GM18519 (cell line): ENCODE results near the gene IFNA14.
"Not testable (repeated sequence)": the region's sequence is repeated elsewhere in the genome, so short reads cannot be mapped to it uniquely, and the experiment has no call there.

Experiments
- ATAC-seq: cut with Tn5 transposase; IDR thresholded peaks from one replicate; pipeline ENCODE4 v1.9.1; 2021; ENCODE audit warnings: mild to moderate bottlenecking, moderate library complexity; ENCODE audit not compliant: unreplicated experiment, low FRiP score

The IFNA14 gene

DNA sequence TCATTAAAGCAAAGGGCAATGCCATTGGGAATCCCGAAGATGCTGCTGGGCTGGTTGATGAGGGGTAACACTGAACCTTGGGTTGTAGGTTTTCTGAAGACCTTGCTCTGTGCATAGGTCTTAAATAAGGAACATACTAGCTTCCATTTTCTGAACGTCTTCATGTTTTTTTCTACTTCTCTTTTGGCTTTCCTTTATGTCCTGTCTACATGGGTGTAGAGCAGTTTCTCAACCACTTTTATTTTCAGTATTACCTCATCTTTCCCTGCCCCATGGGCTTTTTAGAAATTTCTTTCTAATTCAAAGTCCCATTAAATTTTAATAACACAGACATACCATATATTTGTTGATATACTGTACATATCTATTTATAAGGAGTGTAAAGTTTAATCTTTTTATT lies at the start of gene IFNA14:
TSS of gene IFNA14 (minus strand) at position 95 of the 400 bp plus-strand sequence. CDS start at position 25, 70 bp downstream.
- no peak for ATAC-seq

GRCh38 chr9:21287280-21287679 lies 47.5 kb upstream of the IFNA14 start:
- no peak for ATAC-seq

- no peak for ATAC-seq
Measured at GRCh38 chr9:21286659-21287058, 46.9 kb upstream of the IFNA14 start.

GRCh38 chr9:21286099-21286498 lies 46.3 kb upstream of the IFNA14 start:
- no peak for ATAC-seq

DNA sequence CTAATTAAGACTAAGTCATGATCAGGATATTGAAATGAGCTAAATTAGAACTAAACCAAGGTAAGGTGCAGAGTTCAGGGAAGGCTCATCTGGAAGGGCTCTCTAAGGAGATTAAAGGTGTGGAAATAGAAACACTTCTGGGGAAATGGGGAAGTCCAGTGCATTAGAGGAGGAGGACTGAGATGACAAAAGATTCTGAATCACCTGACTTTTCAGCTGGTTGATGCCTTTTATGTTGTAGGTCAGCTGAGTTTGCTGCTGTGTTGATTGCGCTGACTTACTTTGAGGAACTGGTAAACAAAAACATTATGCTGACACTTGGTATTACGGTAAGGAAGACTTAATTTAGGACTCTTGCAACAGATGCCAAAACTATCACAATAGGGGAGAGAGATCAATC lies 41.5 kb upstream of the IFNA14 start:
- ATAC-seq, result no peak

- no peak for ATAC-seq
Measured at GRCh38 chr9:21268347-21268657, 28.5 kb upstream of the IFNA14 start.

GRCh38 chr9:21267485-21268346 lies 27.9 kb upstream of the IFNA14 start:
- ATAC-seq, result peak; percentile 61

DNA sequence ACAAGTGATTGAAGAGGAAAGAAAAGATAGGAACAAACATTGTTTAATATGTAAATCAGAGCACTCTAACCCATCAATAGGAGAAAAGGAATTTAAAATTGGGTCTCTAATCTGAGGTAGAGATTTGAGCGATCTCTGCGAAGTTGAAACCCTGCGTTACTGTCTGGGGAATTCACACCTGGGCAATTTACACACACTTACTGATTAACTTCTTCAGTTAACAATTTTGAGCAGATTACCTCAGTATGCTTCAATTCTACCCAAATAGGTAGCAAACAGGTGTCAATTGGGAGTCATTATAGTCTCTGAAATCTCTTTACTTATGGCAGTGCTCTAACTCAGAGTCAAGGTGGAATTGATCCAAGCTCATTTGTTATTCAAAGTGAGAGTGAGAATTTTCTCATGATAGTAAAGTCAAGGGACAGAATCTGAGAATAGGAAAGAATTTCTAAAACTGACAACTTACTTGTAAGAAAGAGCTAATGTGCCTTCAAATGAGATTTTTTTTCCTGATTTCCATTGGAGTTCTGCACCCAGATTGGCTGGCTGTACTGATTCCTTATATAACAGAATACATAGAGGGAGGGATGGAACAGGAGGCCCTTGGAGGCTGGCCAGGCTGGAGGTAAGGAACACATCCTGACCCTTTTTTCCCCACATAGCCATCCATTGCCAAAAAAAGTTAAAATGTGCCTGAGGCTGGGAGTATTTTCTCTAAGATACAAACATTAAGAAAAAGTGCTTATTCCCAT lies 27.1 kb upstream of the IFNA14 start:
- no peak for ATAC-seq

DNA sequence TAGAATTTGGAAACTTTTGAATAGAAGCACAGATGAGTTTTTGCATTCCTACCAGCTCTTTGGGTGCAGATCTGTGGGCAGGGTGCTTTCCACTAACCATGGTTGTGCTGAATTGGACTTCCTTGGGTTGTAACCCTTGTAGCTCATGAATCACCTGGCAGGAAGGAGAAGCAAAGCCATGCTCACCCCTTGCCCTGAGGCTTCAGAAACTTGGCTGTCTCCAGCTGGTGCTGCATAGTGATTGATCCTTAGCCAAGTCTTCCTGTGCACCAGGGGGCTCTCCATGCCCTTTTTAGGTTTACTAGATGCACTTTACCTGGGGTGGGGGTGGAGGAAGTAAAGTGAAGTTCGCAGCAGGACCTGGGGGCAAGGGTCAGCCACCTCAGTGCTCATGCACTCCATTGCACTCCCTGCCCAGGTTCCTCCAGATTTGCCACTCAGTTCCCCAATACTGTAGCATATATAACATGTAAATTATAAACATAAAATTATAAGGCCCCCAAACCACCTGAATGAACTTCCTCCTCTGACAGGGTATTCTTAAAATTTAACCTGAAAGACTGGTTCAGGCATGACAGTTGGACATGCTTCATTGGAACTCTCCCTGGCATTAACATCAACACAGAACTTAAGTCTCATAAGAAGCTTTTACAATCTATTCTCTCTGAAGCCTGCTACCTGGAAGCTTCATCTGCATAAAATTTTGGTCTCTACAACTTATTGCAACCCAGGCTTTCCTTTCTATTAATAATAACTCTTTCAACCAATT lies 25.8 kb upstream of the IFNA14 start:
- no peak for ATAC-seq

DNA sequence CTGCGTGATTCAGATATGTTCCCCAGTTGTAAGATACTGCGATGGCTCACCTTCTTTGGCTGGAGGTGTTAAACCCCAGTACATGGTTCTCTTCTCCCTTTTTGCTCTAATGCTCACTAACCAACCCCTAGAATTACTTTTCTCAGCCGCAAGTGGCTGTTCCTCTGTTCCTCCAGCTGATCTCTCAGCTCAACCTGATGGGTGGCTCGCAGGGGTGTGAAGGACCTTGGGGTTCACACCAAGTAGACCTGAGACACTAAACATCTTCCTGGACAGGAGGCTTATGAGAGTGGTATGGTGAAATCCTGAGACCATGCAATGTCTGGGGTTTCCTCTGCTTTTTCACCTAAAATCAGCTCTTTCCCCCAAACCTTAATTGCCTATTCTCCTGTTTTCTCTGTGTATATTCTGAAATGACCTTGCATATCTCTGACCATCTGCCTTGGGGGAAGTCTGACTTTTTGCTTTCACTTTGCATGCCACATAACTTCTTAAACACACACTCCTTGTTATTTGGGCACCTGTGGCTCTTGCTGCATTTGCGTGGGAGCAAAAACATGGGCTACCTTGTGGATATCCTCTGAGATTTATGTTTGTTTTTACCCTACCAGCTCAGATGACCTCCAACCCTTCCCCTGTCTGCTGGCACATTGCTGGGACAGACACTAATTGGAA lies 15.9 kb upstream of the IFNA14 start:
- no peak for ATAC-seq

DNA sequence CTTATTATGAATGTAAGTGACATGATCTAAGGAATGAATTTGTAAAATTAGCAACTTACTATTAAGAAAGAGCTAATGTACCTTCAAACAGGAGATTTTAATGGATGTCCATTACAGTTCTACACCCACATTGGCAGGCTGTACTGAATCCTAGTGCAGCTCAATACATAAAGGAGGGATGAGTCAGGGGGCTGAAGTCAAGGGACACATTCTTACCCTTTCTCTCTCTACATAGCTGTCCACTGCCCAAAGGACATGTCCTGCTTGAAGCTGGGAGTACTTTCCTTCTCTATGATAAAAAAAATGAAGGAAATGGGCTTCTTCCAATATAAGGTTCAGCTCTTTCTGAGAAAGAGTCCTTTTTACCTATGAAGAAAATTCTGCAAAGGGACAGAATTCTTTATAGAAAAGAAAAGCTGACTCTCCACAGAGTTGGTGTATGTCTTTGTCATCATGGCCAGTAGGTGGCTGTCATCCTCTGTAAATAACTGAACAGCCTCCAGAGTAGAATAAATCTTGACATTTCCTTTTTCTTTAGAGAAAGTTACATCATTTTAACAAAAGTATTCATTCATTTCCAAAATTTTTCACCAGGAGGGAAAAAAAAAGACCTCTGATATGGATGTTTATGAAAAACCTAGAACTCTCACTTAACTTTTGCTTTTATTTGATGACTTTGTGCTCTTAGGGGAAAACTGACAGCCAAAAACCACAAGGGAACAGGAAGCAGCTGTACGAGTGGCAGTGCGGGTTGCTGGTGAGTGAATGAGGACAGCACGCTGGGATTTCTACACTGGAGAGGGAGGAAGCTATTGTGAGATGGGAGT lies 13.1 kb upstream of the IFNA14 start:
- ATAC-seq, result peak; percentile 73

DNA sequence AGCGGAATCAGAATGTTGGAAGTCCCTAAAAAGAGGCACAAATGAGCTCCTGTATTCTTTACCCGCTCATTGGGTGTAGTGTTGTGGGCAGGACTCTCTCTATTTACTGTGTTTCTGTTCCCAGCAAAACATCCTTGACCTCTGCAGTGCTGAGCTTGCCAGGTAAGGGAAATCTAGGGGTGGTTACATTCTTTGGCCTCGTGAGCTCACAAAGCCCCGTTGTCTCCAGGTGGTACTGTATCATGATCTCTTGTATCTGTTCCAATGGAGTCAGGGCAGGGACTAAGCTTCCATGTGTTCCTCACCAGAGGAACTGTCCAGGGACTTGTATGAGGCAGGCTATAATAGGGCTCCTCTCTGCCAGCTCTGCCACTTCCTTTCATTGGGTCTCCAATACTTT lies 11.8 kb upstream of the IFNA14 start:
- no peak for ATAC-seq

- no peak for ATAC-seq
Measured at GRCh38 chr9:21251190-21251589, 11.4 kb upstream of the IFNA14 start.

- ATAC-seq, result no peak
Measured at GRCh38 chr9:21244836-21245235, 5.0 kb upstream of the IFNA14 start.

DNA sequence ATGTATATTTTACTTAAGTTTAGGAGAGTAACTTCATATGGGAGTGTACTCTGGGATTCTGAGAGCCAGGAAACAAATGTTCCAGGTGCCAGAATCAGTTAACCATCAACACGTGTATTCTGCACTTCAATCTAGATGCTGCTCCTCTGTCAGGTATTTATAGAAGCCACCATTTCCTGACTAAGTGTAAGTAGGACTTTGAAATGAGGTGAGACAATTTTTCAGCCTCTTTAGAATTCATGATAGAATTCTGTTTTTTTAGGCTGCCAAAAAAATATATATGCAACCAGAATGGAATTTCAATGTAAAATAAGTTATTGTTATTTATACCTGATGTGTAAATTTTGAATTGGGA lies 3.5 kb downstream of the IFNA14 start:
- not testable (repeated sequence) for ATAC-seq

DNA sequence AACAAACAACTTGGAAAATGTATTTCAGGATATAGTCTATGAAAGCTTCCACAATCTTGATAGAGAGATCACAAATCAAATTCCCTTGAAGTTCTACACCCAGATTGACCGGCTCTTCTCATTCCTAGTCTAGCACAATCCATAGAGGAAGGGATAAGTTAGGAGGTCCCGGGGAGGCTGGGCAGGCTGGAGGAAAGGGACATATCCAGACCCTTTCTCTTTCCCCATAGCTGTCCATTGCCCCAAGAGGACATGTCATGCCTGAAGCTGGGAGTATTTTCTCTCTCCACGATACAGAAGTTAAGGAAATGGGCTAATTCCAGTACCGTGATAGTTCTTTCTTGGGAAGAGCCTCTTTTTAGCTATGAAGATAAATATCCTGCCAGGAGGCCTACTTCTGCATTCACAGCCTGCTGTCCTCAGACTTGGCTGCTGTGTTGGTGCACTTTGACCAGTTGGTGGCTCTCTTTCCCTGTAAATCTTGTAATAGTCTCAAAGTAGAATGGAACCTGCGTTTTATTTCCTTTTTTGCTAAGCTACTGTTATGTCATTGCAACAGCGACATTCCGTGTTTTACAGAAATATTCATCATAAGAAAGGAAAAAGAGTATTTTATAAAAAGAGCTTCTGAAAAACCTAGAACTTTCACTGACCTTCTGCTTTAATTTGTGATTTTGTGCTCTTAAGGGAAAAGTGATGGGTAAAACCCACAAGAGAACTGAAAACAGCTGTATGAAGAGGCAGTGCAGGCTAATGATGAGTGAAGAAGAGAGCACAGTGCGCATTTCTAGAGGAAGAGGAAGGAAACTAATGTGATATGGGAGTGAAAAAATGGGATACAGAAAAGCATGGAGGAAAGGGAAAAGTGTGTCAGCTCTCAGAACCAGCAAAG lies 4.1 kb downstream of the IFNA14 start:
- ATAC-seq, result peak; percentile 86

GRCh38 chr9:21234153-21234687 lies 5.6 kb downstream of the IFNA14 start:
- no peak for ATAC-seq

GRCh38 chr9:21233258-21233657 lies 6.5 kb downstream of the IFNA14 start:
- ATAC-seq, result no peak

DNA sequence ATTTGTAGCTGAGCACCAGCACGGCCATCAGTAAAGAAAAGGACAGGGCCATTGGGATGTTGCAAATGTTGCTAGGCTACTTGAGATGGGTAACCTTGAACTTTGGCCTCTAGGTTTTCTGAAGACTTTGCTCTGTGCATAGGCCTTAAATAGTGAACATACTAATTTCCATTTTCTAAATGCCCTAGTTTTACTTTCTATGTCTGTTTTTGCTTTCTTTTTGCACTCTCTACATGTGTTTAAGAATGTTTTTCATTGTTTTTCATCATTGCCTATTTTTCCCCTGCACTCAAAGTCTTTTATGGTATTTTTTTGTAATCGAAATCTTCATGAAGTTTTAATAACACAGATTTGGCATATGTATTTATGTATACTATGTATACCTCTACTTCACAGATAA lies 11.7 kb downstream of the IFNA14 start, which contains the start of gene IFNA17:
TSS of gene IFNA17 (minus strand) at position 101 of the 400 bp plus-strand sequence. CDS start at position 52, 49 bp downstream.
- no peak for ATAC-seq
